CMK (cell line): ENCODE data around the gene ZFYVE28.

ENCODE experiments used
- DNase-seq: peaks from one replicate; pipeline ENCODE4 v3.0.0-alpha.2; 2010; ENCODE audit warnings: low read depth

Gene ZFYVE28

GRCh38 chr4:2411786-2412510 lies 6.5 kb downstream of the ZFYVE28 start:
- DNase-seq, result no peak

GRCh38 chr4:2409381-2409783 lies 9.1 kb downstream of the ZFYVE28 start:
- no peak for DNase-seq

GRCh38 chr4:2408976-2409375 lies 9.5 kb downstream of the ZFYVE28 start:
- no peak for DNase-seq

- DNase-seq, result no peak
Measured at GRCh38 chr4:2408401-2408958, 10.0 kb downstream of the ZFYVE28 start.

- no peak for DNase-seq
Measured at GRCh38 chr4:2407991-2408342, 10.5 kb downstream of the ZFYVE28 start.

- no peak for DNase-seq
Measured at GRCh38 chr4:2406920-2407319, 11.5 kb downstream of the ZFYVE28 start.

GRCh38 chr4:2406406-2406805 lies 12.0 kb downstream of the ZFYVE28 start:
- DNase-seq, result no peak

GRCh38 chr4:2402941-2403340 lies 15.5 kb downstream of the ZFYVE28 start:
- DNase-seq, result no peak

GRCh38 chr4:2402048-2402842 lies 16.2 kb downstream of the ZFYVE28 start:
- no peak for DNase-seq

GRCh38 chr4:2401610-2401983 lies 16.8 kb downstream of the ZFYVE28 start:
- no peak for DNase-seq

- DNase-seq, result no peak
Measured at GRCh38 chr4:2400841-2401609, 17.4 kb downstream of the ZFYVE28 start.

GRCh38 chr4:2399631-2400190 lies 18.7 kb downstream of the ZFYVE28 start:
- DNase-seq, result no peak

GRCh38 chr4:2399216-2399615 lies 19.2 kb downstream of the ZFYVE28 start:
- DNase-seq, result no peak

GRCh38 chr4:2397596-2398379 lies 20.7 kb downstream of the ZFYVE28 start:
- DNase-seq, result no peak

GRCh38 chr4:2396781-2397368 lies 21.6 kb downstream of the ZFYVE28 start:
- DNase-seq, result no peak

GRCh38 chr4:2395584-2395983 lies 22.9 kb downstream of the ZFYVE28 start:
- no peak for DNase-seq

GRCh38 chr4:2395038-2395437 lies 23.4 kb downstream of the ZFYVE28 start:
- no peak for DNase-seq

- no peak for DNase-seq
Measured at GRCh38 chr4:2394528-2394927, 23.9 kb downstream of the ZFYVE28 start.

- no peak for DNase-seq
Measured at GRCh38 chr4:2393353-2394270, 24.8 kb downstream of the ZFYVE28 start.
